NCI-H748 treated with DMSO at 0.1 percent for 48 hours (cell line): ENCODE data around the gene NUDT1.

Experiments
- DNase-seq: peaks from one replicate; lab custom pipeline; 2025; lab: John Stamatoyannopoulos, UW

NUDT1 gene

DNA sequence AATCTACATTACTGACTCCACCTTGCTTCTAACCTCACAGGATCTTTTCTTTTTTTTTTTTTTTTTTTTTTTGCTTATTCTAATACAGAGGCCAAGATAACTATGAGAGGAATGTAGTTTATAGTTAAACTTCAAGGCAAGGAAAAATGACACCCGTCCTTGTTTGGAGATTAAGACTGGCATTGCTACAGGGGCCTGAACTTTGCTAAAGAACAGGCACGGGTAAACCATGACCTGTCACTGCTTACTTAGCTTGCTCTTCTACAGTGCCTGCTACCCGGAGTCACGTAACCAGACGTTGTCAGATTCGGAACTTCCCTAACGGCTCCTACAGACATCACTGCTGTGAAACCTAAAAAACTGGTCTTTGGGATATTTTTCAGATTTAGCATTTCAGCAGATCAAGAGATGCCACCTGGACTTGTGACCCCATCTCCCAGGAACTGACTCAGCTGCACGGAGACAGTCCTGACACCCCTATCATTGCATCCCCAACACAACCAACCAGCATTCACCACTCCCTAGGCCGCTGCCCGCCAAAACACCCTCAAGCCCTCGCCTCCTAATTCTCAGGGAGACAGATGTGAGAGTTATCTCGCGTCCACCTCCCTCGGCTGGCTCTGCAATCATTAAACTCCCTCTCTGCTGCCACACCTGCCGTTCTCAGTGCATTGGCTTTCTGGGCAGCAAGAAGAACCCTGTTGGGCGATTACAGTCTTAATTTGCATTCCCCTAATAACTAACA, 36.8 kb upstream of the NUDT1 start:
- DNase-seq: no peak

DNA sequence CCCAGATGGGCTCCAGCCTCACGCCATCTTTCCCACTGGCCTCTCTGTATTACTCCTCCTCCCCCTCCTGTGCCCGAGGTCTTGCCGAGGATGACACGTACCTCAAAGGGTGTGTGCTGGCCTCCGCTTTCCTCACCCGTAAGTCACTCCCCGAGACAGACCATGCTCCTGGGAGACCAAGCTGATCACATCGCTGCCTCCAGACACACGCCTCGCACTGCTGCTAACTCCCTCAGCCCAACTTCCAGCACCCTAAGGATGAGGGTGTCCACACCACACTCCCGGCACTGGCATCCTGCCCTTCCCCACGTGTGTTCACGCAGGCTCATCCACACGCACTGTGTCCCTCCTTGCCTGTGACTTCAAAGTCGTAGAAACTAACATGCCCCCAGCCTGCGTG, 33.3 kb upstream of the NUDT1 start:
- DNase-seq: no peak

DNA sequence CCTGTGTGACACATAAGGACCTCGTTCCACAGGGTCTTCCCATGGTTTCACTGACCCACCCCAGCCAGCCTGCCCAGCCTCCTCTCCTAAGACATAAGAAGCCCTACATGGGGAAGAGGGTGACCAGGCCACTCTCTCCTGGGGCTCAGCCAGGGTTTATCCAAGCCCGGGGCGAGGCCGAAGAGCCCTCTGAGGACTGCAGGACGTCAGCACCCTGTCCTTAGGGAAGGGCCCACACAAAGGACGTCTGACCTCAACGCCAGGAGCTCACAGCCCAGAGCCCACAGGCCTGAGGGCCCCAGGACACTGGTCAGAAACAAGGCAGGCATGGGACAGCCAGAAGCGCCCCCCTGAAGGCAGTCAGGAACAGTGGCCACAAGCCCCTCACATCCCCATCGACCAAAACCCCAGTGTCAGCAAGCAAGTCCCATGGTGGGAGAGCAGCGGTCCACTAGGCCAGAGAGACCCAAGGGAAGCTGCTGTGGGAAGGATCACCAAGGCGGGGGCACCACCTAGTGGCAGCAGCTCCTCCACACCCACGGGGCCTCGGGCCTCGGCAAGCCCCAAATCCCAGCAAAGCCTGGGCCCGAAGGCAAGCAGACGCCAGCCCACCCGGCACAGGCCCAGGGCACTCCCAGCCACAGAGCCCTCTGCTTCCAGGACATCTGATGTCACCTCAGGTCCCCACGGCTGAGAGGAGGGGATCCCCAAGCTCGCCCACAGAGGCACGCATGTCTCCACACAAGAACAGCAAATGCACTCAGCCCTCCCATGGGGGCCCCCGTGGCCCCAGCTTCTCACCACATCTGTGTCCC, 32.7 kb upstream of the NUDT1 start:
- peak; percentile 11 for DNase-seq

GRCh38 chr7:2209961-2210323, 32.1 kb upstream of the NUDT1 start:
- DNase-seq: no peak

DNA sequence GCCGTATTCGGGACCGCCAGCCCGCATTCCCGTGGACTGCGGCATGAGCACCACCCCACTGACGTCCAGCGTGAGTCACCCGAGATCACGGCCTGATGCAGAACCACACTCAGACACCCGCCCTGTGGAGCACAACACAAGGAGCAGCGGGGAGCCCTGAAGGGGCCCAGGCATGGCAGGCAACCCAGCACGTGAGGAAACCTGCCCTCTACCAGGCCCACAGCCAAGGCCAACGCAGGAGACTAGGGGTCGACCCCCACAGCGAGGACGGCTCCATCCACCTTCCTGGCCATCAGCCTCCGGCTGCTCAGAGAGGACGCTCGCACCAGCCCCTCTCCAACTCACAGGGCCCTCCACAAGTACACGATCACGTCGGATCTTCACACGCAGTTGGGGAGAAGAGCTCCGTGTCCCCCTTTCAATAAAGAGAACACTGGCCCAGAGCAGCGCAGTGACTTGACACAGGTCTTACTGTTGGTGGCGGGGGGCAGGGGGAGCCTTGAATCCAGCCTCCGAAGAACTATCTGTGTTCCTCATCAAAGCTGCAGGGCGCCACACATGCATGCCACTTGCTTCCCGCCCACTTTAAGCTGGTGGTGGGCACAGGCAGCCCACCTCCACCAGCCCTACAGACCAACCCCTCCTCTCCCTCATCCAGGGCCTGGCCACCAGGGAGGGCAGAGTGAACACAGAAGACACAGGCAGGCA, 31.3 kb upstream of the NUDT1 start:
- DNase-seq: no peak

DNA sequence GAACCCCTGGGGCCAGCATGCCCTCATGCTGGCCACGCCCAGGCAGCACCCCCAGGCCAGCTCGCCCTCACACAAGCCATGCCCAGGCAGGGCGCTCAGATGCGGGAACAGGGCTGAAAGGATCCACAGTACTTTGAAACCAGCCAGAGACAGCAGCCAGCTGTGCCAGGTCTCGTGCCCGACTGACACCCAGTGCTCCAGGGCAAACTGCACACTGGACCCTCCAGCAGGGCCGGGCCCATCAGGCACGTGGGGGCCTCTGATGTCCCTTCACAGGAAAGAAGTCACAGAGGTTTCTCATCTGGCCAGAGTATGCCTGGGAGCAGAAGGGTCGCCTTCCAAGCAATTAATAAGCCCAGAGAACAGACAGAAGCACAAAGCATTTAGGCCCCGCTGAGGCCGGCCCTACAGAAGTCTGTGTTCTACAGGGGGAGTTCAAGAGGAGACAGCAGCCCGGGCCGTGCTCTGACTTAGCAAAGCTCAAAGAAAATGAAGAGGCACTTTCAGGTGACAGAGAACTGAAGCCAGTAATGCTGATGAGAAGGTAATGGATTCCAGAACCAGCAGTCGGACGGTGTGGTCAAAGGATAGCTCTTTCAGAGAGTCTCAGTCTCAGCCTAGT, 30.7 kb upstream of the NUDT1 start:
- DNase-seq: no peak

DNA sequence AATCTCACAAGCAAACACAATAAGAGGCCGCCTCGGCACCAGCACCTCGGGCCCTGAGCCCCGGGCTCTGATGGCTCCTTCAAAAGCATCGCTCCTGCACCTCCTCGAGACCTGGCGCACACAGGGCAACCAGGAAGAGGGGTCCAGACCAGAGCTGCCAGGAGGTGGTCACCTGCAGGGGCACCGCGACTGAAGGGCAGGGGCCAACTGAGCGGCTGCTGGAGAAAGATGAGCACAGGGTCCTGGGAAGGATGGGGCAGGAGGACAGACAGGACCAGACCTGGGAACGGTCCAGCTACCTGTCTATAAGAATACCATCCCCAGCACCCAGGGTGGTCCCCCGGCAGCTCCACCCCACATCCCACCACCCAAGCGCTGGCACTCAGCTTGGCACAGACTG, 30.1 kb upstream of the NUDT1 start:
- no peak for DNase-seq

- DNase-seq: no peak
Measured at GRCh38 chr7:2212906-2213305, 29.1 kb upstream of the NUDT1 start.

- no peak for DNase-seq
Measured at GRCh38 chr7:2213551-2214215, 28.3 kb upstream of the NUDT1 start.

DNA sequence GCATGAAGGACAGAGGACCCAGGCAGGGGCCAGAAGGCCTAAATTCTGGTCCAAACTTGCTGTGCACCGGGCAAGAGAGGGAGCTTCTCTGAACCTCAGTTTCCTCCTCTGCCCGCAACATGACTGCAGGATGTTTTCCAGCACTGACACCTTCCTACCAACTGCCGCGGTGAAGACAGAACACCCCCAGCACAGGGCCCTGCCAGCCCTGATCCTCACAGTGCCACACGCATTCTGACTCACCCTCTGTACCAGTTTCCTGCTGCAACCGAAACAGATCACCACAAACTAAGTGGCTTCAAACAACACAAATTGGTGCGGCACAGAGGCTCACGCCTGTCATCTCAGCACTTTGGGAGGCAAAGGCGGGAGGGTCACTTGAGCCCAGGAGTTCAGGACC, 27.4 kb upstream of the NUDT1 start:
- DNase-seq: no peak

- DNase-seq: no peak
Measured at GRCh38 chr7:2215851-2216250, 26.2 kb upstream of the NUDT1 start.

DNA sequence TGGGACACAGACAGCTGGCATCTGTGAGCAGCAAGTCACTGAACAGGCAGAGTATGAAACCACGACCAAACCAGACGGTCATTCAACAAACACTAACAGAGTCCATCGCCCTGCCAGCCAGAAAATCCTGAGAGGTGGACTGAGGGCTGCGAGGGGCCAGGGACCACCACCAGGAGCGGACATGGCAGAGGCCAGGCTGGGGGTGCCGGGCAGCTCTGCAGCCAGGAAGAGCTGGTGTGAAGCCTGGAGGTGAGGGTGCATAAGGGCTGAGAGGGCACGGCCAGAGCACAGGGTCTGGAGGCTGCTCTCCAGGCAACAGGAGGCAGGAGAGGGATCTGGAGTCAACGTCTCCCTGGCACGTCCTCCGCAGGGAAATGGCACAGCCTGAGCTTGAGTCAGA, 24.8 kb upstream of the NUDT1 start:
- no peak for DNase-seq

DNA sequence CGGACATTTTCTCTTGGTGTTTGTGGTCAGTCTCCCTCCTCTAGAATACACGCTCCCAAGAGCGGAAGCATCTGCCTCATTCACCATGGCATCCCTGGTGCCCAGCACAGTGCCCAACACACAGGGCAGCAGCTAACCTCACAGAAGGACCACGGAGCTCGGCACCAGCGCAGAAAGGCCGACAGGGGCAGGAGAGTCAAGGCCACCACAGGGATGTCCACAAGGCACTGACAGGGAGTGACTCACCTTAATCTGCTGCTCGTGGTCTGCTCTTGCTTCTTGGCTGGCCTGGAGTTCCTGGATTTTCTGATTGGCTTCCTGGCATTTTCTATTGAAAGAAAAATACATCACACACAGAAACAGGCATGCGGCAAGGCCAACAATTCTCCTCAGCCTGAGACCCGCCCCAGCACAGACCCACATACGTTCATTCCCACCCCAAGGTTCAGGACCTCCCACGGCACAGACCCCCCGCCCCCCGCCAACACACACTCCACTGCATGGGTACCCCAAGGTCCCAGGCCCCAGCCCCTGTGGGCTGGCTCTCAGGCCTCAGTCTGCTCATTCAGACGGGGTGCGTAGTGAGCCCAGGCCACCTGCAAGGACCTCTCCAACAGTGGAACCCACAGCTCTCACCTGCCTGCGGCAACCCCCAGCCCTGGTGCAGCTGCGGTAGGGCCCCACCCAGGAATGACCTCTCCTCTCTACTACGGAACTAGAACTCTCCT, 24.1 kb upstream of the NUDT1 start:
- no peak for DNase-seq

GRCh38 chr7:2218444-2218785, 23.6 kb upstream of the NUDT1 start:
- DNase-seq: no peak

GRCh38 chr7:2219136-2219535, 22.9 kb upstream of the NUDT1 start:
- DNase-seq: no peak

DNA sequence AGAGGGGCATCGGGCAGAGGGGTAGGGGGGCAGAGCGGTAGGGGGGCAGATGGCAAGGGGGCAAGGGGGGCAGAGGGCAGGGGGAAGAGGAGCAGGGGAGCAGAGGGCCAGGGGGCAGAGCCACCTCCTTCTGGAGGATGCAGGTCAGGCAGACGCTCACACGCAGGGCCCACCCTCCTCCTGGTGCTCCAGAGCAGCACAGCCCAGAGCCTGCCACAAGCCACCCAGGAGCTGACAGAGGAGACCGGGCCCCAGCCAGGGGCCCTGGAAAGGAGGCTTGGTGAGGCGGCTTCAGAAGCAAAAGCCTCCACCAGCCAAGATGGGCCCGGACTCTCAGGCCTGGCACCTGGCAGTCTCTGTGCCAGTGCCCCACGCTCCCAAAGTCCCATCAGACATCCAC, 22.4 kb upstream of the NUDT1 start:
- DNase-seq: no peak

- no peak for DNase-seq
Measured at GRCh38 chr7:2220030-2220429, 22.0 kb upstream of the NUDT1 start.

- DNase-seq: no peak
Measured at GRCh38 chr7:2220506-2220905, 21.5 kb upstream of the NUDT1 start.

DNA sequence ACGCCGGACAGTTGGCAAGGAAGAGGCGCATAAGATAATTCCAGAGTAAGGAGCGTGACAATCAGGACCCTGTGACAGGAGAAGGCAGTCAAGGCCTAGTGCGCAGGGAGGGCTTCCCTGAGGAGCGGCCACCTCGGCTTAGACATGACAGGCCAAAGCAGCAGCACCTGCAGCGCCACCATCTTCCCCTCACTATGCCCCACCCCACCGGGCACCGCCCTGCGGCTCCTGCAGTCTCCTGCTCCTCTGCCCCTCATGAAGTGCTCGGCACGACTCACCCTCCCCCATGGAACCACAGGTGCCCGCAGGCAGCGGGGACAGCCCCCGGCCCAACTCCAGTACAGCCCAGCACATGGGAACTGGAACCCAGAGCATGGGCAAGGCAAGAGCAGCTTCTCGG, 21.1 kb upstream of the NUDT1 start:
- no peak for DNase-seq

DNA sequence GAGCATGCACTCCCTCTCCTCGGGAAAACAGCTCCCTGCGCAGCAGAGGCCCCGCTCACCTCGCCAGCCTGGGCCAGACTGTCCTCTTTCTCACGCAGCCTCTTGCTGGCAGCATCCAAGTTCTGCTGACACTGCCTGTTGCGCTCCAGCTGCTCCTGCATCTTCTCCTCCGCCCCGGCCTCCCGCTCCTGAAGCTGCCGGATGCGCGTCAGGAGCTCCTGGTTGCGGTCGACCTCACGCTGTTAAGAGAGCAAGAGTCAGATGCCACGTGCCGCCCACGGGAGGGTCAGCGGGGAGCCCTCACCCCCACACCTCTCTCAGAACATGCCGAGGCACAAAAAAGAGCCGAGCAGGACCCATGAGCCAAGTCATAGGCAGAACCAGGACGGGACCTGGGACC, 19.5 kb upstream of the NUDT1 start:
- no peak for DNase-seq

DNA sequence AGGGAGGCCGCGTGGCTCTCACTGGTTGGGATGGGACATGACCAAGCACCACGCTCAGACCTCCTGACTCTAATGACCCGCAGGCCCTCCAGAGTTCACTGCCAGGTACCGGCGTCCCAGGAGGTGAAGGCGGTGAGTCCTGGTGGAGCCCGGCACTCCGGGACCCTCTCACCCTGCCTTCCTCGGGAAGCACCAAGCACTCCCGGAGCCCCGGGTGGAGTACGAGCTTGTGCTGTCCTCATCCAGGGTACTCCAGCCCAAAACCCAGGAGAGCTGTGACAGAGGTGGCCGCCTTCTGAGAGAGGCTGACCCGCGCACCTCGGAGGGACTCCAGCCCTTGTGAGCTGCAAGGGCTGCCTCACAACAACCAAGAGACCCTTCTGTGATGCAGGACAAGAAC, 18.7 kb upstream of the NUDT1 start:
- DNase-seq: no peak
